Panc1 (cell line): ENCODE results near the gene TRIM15. TPM values are rescaled to one million over a fixed set of nuclear protein-coding genes. Genes with fewer than 3 reads are reported as not detected.

ENCODE experiments used
- ATAC-seq: fragments of 200-7000 bp; cut with Tn5 transposase; 2 replicates; pipeline ENCODE4 v1.9.1; 2020; ENCODE audit warnings: mild to moderate bottlenecking, moderate library complexity
- BruUV-seq: library from RNA; stranded (reverse); fragments of 400-500 nt; replicated peaks from 2 replicates; lab custom pipeline; 2021; lab: Mats Ljungman, UMichigan
- CTCF ChIA-PET: fragments of 300-600 bp; sonication (Branson Sonifier 250); formaldehyde crosslinking; loops from one replicate; lab custom pipeline; 2022; ENCODE audit warnings: antibody characterized with exemption; lab: Charles Lee
- POLR2A ChIA-PET: fragments of 300-600 bp; sonication (Branson Sonifier 250); formaldehyde crosslinking; loops from one replicate; lab custom pipeline; 2022; ENCODE audit warnings: antibody characterized with exemption; lab: Charles Lee
- DNase-seq: peaks from one replicate; pipeline ENCODE4 v3.0.0-alpha.2; 2010; ENCODE audit warnings: low read depth, low spot score
- H3K27ac ChIP-seq: 2 replicates; pipeline ENCODE4 v1.5.1; 2011; ENCODE audit warnings: mild to moderate bottlenecking, low read length, inconsistent platforms
- H3K27me3 ChIP-seq: fragments of 200-500 bp; sonication (Bioruptor generic); 2 replicates; pipeline ENCODE4 v1.6.0; 2014; ENCODE audit warnings: low read length, inconsistent platforms; ENCODE audit not compliant: control insufficient read depth, insufficient read depth
- H3K36me3 ChIP-seq: fragments of 200-500 bp; sonication (Bioruptor generic); 2 replicates; pipeline ENCODE4 v1.5.1; 2014; ENCODE audit warnings: inconsistent platforms, mild to moderate bottlenecking, low read length, moderate library complexity; ENCODE audit not compliant: control insufficient read depth, insufficient read depth
- H3K4me1 ChIP-seq: 2 replicates; pipeline ENCODE4 v1.5.1; 2011; ENCODE audit warnings: inconsistent platforms, mild to moderate bottlenecking, low read length, moderate library complexity; ENCODE audit not compliant: control insufficient read depth, insufficient read depth
- H3K4me3 ChIP-seq, 2 experiments: 2 replicates each; pipeline ENCODE4 v1.5.1; 2011 to 2012; ENCODE audit warnings: low read depth in 2 of 2, low read length in 2 of 2, mild to moderate bottlenecking in 2 of 2, inconsistent platforms in 1 of 2, moderate library complexity in 1 of 2
- H3K9me3 ChIP-seq: fragments of 200-500 bp; sonication (Bioruptor generic); 2 replicates; pipeline ENCODE4 v1.5.1; 2014; ENCODE audit warnings: low read depth, mild to moderate bottlenecking, inconsistent platforms, low read length, moderate library complexity; ENCODE audit not compliant: control insufficient read depth, insufficient read depth
- POLR2AphosphoS5 ChIP-seq: IDR thresholded peaks from 2 replicates; pipeline ENCODE4 v1.6.1; 2012; ENCODE audit warnings: mild to moderate bottlenecking, low read depth, low read length, moderate library complexity
- SIN3A ChIP-seq: IDR thresholded peaks from 2 replicates; pipeline ENCODE4 v1.6.1; 2012; ENCODE audit warnings: low read depth, mild to moderate bottlenecking, low read length, moderate library complexity, borderline replicate concordance; ENCODE audit not compliant: insufficient read depth
- TCF7L2 ChIP-seq: IDR thresholded peaks from 2 replicates; pipeline ENCODE4 v1.6.1; 2011; ENCODE audit warnings: mild to moderate bottlenecking, low read depth, low read length, inconsistent platforms
- in situ Hi-C: cut with HindIII; loops from 2 replicates; pipeline ENCODE4 v1.10.0; 2016; ENCODE audit warnings: low sequenced_read_pairs, low pct_unique_long_range_greater_than_20kb
- intact Hi-C: fragments of 100-400 bp; cut with micrococcal nuclease; formaldehyde crosslinking; loops from one replicate; pipeline ENCODE4 v1.10.0; 2022; ENCODE audit not compliant: unreplicated experiment
- total RNA-seq: library from RNA; stranded (reverse); gene quantifications from one replicate; pipeline ENCODE4 v1.2.1, GENCODE V29; 2021; ENCODE audit not compliant: unreplicated experiment
- TF ChIP-seq, protein P1 (sequence below): fragments of 450-650 bp; IDR thresholded peaks from 2 replicates; pipeline ENCODE4 v1.5.1; 2017; ENCODE audit warnings: mild to moderate bottlenecking
- TF ChIP-seq, protein P2 (sequence below), 2 experiments: IDR thresholded peaks; 2 replicates each; pipeline ENCODE4 v1.6.1; 2011 to 2012; ENCODE audit warnings: low read depth in 2 of 2, control low read depth in 1 of 2, low read length in 1 of 2, mild to moderate bottlenecking in 1 of 2, moderate library complexity in 1 of 2; ENCODE audit not compliant: insufficient read depth in 1 of 2

Gene TRIM15
- total RNA-seq, 1 experiment from 2014 or later: 0.13 TPM

- Histone ChIP-seq H3K36me3 (no peaks in the 10 kb centered on the region), H3K4me3 (no peak overlapping the region), H3K27me3 (peaks cover 7% of the 10 kb centered on the region; the same call in 1 of the 2 replicates), H3K27ac (no peak overlapping the region), H3K4me1 (no peaks in the 10 kb centered on the region; the same call in 1 of the 2 replicates), H3K9me3 (no peaks in the 10 kb centered on the region)
- TF ChIP-seq TCF7L2: no peak
- no peak for TF ChIP-seq POLR2AphosphoS5
- TF ChIP-seq, protein P1, sequence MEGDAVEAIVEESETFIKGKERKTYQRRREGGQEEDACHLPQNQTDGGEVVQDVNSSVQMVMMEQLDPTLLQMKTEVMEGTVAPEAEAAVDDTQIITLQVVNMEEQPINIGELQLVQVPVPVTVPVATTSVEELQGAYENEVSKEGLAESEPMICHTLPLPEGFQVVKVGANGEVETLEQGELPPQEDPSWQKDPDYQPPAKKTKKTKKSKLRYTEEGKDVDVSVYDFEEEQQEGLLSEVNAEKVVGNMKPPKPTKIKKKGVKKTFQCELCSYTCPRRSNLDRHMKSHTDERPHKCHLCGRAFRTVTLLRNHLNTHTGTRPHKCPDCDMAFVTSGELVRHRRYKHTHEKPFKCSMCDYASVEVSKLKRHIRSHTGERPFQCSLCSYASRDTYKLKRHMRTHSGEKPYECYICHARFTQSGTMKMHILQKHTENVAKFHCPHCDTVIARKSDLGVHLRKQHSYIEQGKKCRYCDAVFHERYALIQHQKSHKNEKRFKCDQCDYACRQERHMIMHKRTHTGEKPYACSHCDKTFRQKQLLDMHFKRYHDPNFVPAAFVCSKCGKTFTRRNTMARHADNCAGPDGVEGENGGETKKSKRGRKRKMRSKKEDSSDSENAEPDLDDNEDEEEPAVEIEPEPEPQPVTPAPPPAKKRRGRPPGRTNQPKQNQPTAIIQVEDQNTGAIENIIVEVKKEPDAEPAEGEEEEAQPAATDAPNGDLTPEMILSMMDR: no peak
- TF ChIP-seq SIN3A: no peak
- BruUV-seq: no TSS peak
- intact Hi-C loops (no loop called here), in situ Hi-C loops (no loop called here)
- ATAC-seq (no peak), DNase-seq (no peak)
- POLR2A ChIA-PET: no interaction called here
- CTCF ChIA-PET: no interaction called here
Measured at GRCh38 chr6:30135147-30135546, 28.2 kb upstream of the TRIM15 start.

- in situ Hi-C loops: no loop called here
- H3K4me1 ChIP-seq: no peaks in the 10 kb centered on the region; the same call in 1 of the 2 replicates
- ATAC-seq: no peak
- no peaks in the 10 kb centered on the region for H3K36me3 ChIP-seq
- H3K4me3 ChIP-seq: no peak within 1 kb of the TSS
- no peak within 1 kb of the TSS for H3K27ac ChIP-seq
- CTCF ChIA-PET: no interaction called here
- POLR2A ChIA-PET: interaction anchor here (0.6 kb wide), 1 partner anchor 32 kb away, joined by 3 read pairs; no protein-coding TSS in a partner anchor
- intact Hi-C loops: no loop called here
- H3K9me3 ChIP-seq: no peaks in the 10 kb centered on the region
- TF ChIP-seq POLR2AphosphoS5 (no peak), TCF7L2 (no peak), SIN3A (no peak)
- TF ChIP-seq, protein P1: no peak
- TF ChIP-seq, protein P2, sequence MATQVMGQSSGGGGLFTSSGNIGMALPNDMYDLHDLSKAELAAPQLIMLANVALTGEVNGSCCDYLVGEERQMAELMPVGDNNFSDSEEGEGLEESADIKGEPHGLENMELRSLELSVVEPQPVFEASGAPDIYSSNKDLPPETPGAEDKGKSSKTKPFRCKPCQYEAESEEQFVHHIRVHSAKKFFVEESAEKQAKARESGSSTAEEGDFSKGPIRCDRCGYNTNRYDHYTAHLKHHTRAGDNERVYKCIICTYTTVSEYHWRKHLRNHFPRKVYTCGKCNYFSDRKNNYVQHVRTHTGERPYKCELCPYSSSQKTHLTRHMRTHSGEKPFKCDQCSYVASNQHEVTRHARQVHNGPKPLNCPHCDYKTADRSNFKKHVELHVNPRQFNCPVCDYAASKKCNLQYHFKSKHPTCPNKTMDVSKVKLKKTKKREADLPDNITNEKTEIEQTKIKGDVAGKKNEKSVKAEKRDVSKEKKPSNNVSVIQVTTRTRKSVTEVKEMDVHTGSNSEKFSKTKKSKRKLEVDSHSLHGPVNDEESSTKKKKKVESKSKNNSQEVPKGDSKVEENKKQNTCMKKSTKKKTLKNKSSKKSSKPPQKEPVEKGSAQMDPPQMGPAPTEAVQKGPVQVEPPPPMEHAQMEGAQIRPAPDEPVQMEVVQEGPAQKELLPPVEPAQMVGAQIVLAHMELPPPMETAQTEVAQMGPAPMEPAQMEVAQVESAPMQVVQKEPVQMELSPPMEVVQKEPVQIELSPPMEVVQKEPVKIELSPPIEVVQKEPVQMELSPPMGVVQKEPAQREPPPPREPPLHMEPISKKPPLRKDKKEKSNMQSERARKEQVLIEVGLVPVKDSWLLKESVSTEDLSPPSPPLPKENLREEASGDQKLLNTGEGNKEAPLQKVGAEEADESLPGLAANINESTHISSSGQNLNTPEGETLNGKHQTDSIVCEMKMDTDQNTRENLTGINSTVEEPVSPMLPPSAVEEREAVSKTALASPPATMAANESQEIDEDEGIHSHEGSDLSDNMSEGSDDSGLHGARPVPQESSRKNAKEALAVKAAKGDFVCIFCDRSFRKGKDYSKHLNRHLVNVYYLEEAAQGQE (IDR thresholded peaks at IDR 0.05; ENCODE audit: insufficient read depth in 1 of 2, low read depth in 2 of 2, low read length in 1 of 2): no peak
- peaks cover 5% of the 10 kb centered on the region; the same call in 1 of the 2 replicates for H3K27me3 ChIP-seq
- DNase-seq: no peak
- BruUV-seq: no TSS peak
Measured at GRCh38 chr6:30135757-30136156, 27.6 kb upstream of the TRIM15 start, which contains the start of gene TRIM40. TSS of gene TRIM40 (plus strand) at chr6:30136140. CDS start at chr6:30137037, 897 bp downstream.
